Activated CD4-positive, alpha-beta T cell treated with anti-CD3 and anti-CD28 coated beads, Interleukin-2, amount 50 U/mL, for 1 hour (primary cell): ENCODE results near the gene MTLN.
"Not testable (repeated sequence)": the region's sequence is repeated elsewhere in the genome, so short reads cannot be mapped to it uniquely, and the experiment has no call there.

Experiments
- DNase-seq: peaks from one replicate; pipeline ENCODE4 v3.0.0-alpha.2; 2020

The MTLN gene

GRCh38 chr2:110211938-110212858 lies at the start of gene MTLN:
MTLN (minus strand) TSS chr2:110212547; CDS start chr2:110212525, 22 bp downstream.
- DNase-seq: peak; percentile 67

- DNase-seq: not testable (repeated sequence)
These were observed 49.6 kb upstream of the MTLN start for GRCh38 chr2:110261910-110262309.

DNA sequence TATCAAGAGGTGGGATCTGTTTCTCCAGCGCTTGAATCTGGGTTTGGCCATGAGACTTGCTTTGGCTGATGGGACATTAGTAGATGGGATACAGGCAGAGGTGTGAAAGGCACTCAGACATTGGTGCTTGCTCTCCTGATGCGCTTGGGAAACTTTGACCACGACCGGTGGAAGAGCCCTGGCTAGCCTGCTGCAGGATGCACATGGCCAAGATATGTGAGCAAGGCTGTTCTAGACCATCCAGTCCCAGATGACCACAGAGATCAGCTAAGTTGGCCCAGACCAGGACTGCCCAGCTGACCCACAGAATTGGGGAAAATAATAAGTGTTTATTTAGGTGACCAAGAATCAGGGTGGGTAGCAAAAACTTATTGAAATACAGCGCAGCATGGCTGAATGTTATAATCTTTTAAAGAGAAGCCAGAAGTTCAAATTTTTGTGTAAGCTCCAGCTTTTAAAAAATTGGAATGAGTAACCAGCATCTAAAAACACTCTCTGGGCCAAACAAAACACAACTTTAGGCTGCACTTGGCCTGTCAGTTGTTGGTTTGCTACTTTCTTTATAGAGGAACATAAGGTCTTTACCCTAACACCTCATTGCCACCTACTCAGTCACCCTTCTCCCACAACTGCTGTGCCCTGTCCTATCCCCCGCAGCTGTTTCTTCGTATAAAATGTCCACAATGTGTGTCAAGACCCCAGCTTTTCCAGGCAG lies 35.9 kb upstream of the MTLN start:
- not testable (repeated sequence) for DNase-seq

DNA sequence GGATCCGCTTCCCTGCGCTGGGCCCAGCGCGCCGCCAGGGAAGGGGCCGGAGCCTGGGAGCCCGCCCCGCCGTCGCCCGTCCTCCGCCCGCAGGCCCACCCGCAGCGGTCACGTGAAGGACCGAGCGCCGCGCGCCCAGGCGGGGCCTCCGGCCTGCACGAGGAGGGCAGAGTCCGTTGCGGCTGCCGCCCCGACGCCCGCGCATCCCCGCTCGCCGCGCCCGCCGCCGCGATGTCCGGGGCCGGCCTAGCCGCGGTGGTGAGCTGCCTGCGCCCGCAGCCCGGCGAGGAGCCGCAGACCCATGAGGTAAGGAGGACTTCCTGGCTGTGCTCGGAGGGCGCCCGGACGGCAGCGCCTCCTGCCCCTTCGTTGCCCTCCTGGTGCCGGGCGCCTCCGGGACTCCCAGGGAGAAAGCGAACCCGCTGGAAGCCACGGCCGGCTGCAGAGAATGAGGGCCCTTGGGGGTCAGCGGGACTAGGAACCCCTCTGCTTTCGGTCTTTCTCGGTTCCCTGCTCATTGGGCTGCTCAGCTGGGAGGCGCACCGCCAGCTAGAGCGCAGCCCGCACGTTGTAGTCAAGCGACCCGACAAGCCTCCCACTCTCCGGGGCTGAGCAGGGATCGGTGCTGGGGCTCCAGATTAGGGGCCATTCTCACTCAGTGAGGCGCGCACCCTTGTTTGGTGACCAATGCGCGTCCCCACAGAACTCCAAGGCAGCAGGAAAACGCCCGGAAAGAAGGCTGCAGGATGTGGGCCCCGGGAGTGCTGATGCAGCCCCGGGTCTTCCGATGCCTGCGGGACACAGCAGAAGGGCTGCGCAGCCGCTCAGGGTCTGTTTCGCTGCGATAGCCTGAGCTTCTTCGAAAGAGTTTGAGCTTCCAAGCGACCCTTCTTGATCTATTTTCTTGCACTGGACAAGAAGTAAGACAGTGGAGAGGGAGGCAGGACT lies 33.4 kb upstream of the MTLN start:
- DNase-seq: not testable (repeated sequence)

DNA sequence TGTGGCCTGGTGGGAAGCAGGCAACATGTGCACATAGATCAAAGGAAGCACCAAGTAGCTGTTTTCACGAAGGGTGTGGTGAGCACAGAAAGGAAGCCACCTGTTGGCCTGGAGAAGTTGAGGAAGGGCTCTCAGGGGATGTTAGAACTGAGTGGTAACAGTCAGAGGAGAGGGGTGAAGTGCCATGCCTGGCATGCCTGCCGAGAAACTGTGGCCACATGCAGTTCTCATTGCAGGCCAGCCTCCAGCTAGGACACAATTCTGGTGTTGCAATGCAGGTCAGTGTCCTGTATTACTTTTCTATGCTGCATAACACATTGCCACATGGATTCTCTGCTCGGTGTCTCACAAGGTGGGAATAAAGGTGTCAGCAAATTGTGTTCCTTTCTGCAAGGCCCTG lies 30.9 kb upstream of the MTLN start:
- DNase-seq: not testable (repeated sequence)

DNA sequence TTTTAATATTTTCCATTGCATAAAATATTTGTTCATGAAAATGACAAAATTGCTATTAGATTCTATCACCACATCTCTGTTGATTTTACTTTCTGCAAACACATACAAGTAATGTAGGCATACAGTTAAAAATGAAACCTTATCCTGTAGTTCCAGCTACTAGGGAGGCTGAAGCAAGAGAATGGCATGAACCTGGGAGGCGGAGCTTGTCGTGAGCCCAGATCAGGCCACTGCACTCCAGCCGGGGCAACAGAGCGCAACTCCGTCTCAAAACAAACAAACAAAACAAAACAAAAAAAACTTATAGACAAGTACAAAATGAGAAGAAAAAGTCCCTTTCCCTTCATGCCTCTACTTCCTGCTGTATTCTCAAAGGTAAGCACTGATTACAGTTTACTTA lies 22.2 kb upstream of the MTLN start:
- not testable (repeated sequence) for DNase-seq

DNA sequence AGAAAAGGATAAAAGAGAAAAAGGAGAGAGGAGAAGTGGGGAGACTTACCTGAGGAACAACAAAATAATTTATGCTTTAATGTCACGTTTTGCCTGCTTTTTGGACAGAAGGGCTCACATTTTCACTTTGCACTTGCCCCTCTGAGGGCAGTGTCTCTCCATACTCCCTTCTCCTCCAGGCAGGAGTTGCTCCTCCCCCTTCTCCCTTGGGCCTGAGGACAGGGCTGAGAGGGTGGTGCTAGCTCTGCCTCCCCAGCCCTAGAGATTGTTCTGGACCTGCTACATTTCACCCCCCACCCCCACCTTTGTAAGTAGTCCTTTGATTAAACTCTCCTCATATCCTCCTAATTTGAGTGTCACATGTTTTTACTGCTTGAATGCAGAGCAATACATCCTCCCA lies 17.5 kb upstream of the MTLN start:
- DNase-seq: not testable (repeated sequence)

GRCh38 chr2:110222626-110223025 lies 10.3 kb upstream of the MTLN start:
- DNase-seq: not testable (repeated sequence)

GRCh38 chr2:110221938-110222337 lies 9.6 kb upstream of the MTLN start:
- no peak for DNase-seq

GRCh38 chr2:110220190-110220564 lies 7.8 kb upstream of the MTLN start:
- no peak for DNase-seq

DNA sequence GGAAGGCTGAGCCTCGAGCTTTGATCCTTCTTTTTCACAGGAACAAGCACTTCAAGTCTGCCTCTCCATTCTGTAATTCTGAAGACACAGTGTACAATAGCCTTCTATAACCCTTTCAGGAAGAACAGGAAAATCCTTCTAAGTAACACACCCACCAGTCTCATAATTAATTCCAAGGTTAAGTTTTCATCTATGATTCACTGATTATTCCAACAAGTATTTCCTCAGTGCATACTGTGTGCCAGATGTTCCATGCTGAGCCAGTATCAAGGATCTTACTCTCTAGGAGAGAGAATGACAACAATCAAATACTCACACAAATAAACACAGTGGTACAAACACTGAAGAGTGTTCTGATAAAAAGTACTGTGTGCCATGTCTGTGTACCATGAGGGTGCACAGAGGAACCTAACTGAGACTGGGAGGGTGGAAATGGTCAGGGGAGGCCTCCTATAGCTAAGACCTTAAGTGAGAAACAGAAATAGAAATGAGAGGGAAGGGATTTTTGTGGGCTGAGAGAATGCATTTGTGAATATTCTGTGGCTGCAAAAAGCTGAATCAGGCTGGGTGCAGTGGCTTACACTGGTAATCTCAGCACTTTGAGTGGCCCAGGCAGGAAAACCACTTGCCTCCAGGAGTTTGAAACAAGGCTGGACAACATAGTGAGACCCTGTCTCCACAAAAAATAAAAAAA lies 7.3 kb upstream of the MTLN start:
- DNase-seq: no peak

GRCh38 chr2:110218889-110219288 lies 6.5 kb upstream of the MTLN start:
- not testable (repeated sequence) for DNase-seq

DNA sequence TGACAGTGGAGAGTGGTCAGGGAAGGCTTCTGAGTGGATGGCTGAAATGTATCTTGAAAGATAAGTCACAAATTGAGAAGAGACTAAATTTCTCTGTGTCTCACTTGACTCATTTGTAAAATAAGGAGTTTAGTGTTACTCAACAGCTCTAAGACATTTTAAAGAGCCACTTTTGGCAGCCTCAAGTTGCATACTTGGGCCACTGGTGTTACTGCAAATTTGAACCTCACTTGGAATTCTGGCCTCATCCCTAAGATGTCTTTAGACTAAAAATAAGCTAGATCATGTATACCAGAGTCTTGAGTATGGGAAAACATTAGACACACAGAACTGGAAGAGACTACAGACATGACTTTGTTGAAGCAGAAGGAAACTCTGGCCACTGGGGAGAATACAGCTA lies 4.5 kb upstream of the MTLN start:
- DNase-seq: no peak

DNA sequence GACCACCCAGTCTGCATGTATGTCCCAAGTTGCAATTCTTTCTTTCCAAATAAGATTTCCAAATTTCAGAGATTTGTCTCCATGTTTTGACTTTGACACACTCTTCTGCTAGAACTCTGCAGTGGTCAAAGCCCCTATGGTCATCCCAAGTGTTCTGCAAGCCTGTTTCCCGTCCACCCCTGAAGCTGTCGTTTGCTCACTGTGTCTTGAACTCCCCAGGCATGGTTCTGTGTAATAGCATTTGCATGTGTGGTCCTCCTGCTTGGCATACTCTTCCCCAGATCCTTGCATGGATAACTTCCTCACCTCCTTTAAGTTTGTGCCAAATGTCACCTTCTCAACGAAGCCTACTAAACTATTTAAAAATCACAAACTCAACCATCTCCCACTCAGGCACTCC lies 3.9 kb upstream of the MTLN start:
- no peak for DNase-seq

GRCh38 chr2:110215566-110216158 lies 3.3 kb upstream of the MTLN start:
- no peak for DNase-seq

DNA sequence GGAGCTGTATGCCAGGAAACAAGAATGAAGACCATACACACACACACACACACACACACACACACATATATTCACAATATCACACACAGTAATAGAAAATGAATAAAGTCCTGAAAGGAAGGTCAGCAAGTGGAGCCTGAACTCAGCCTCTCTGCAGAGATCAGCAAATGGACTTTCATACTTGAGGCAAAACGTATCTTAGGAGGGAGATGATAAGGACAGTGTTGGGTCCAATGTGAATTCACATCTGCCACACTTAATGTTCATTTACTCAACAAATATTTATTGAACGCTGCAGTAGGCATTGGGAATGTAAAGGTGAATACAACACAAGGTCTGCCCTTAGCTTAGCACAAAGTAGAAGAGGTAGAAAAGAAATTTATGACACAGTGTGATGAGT lies 2.7 kb upstream of the MTLN start:
- no peak for DNase-seq

DNA sequence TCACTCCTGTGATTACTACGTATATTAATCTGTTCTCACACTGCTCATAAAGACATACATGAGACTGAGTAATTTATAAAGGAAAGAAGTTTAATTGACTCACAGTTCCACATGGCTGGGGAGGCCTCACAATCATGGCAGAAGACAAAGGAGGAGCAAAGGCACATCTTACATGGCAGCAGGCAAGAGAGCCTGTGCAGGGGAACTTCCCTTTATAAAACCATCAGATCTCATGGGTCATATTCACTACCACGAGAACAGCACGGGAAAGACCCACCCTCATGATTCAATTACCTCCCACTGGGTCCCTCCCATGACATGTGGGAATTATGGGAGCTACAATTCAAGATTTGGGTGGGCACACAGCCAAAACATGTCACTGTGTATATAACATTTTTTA lies 1.2 kb upstream of the MTLN start:
- DNase-seq: not testable (repeated sequence)

DNA sequence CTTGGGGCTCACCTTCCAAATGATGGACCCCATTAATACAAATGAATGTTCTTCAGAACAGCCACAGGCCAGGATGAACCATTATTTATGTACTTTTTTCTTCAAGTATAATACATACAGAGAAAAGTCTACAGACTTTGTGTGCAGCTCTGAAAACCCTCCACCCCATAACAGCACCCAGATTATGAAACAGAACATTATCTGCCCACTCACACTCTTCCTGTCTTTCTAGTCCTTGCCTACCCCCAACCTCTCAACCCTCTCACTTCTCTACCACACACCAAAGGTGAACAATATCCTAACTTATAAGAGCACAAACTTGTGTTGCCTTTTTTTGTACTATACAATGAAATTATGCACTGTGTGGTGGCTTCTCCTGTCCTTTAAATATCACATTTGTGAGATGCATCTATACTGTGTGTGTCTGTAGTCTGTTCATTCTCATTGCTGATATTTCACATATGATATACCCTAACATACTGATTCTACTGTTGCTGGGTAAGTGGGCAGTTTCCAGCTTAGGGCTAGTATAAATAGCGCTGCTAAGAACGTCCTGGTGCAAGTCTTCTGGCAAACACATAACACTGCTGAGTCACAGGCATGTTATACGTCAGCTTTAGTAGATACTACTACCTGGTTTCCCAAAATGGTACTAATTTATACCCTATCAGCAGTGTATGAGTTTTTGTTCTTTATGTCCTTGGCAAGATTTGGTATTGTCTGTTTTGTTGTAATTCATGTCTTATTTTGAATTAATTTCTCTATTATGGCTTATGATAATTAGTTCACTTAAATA lies 6.5 kb downstream of the MTLN start:
- no peak for DNase-seq

DNA sequence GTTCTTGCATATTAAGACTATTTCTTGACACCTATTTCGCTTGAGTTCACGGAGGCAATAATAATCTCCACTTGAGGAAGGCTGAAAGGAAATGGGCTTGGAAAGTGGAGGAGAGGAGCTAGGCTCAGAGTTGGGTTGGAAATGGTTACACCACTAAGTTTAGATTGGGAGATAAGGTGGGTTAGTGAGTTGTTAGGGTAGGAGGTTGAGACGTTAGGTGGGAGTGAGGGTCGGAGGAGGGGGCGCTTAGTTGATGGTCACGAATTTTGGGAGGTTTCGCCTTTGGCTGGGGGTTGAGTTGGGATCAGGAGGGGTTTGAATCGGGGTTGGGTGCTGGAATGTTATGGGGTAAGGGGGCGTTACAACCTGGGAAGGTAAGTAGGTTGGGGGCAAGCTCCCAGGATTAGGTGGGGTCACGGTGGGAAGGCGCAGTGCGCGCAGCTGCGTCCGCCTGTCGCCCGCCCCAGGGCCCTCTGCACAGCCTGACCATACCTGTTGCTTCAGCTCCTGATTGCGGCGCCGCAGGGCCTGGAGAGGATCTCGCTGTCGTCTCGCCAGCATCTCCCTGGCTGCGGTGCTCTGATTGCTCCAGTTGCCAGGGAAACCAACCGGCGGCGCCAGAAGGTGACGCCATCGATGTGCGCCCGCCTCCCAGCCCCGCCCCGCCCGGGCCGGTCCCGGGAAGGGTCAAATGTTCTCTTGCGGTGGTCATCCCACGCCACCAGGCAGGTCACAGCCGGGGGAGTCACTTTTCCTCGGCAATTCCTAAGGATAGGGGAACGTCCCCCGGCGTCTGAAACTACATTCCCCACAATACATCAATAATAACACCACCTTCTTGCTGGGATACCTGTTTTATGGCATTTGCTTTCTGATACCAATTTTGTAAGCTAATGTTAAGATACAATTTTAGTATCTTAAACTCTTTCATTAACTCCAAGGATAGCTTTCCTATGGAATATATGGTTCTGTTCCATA lies 7.7 kb downstream of the MTLN start, which contains the start of gene NPHP1:
TSS of gene NPHP1 (minus strand) at position 606 of the 978 bp plus-strand sequence. CDS start at position 561, 45 bp downstream.
- DNase-seq: peak; percentile 81

DNA sequence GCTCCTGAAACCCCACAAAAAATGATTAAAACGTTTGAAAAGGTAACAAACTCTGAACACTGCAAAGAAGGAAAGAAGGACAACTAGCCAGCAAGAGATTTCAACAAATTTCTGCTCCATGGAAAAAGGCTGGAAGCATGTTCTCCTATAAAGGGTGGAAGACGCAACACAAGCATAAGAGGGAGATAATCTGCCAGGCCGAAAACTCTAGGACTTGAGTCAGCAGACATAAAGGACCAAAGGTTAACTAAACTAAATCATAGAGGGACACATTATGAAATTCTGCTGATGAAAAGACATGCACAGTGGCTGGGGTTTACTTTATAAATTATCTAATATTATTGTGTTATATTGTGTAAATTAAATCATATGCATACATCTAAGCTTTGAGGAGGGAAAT lies 14.3 kb downstream of the MTLN start:
- no peak for DNase-seq
